Measurements from ENCODE around the gene FLOT1. TPM values are rescaled to one million over a fixed set of nuclear protein-coding genes. Genes with fewer than 3 reads are reported as not detected.

The FLOT1 gene
- total and polyA plus RNA-seq, 2 of the 13 experiments (the other 11 are each of a cell fraction or from before 2014, with no cell fraction given) = 82.3 to 130 TPM

DNA sequence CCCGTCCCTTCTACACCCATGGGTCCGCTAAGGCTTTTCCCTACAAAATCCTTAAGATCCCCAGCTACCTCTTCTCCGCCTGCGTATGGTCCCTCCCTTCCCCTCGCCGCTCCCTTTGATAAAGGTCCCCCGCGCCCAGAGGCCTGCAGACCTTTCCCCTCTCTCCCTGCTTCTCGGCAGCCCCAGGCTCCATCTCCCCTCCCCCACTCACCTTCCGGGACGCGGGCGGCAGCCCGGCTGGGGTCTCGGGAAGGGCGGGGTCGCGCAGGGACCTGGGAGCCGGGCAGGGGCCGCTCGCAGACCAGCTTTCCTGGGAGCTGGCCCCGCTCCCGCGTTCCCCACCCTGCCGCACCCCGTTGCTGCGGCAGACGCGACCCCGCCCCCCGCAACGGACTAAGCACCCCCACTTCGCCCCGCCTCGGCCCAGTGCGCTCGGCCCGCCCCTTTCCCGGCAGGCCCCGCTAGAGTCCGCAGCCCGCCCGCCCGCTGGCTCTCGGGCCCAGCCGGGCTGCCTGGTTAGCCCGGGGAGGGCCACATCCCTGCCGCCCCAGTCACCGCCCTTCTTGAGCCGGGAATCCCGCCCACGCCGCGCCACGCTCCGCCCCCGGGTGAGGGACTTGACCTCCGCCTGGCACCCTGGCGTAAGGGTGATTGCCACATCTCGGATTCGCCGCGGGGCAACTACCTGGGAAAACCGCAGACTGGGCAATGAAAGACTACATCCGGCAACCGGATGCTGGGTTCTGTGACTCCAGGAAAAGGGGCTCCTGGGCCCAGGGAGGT is at the start of gene FLOT1 (continued):
- TF ChIP-seq MED1 (CRISPR knock-in tag; IDR thresholded peaks at IDR 0.05) (peak; percentile 80), ZSCAN25 (CRISPR knock-in tag; IDR thresholded peaks at IDR 0.05) (peak; percentile 51), SSRP1 (CRISPR knock-in tag; IDR thresholded peaks at IDR 0.05) (no peak), ZNF329 (CRISPR knock-in tag; IDR thresholded peaks at IDR 0.05; ENCODE audit: low read depth) (peak; percentile 92), ZFP36L1 (CRISPR knock-in tag; IDR thresholded peaks at IDR 0.05) (no peak; the same call in 1 of the 2 replicates), TERF1 (CRISPR knock-in tag; IDR thresholded peaks at IDR 0.05) (0 out of 2 replicates have a peak, but pooled peaks have one; percentile 92), ZNF670 (CRISPR knock-in tag; IDR thresholded peaks at IDR 0.05; ENCODE audit: borderline replicate concordance) (peak; percentile 88), ZNF260 (CRISPR knock-in tag; IDR thresholded peaks at IDR 0.05; ENCODE audit: borderline replicate concordance, low read depth) (peak; percentile 82), MZF1 (CRISPR knock-in tag; IDR thresholded peaks at IDR 0.05; ENCODE audit: borderline replicate concordance) (peak; percentile 81; the same call in 1 of the 2 replicates), ZNF589 (CRISPR knock-in tag; conservative IDR thresholded peaks at IDR 0.05) (peak; percentile 93), HNF4G (IDR thresholded peaks at IDR 0.05; ENCODE audit: borderline replicate concordance, low read depth, low read length) (no peak), HNF4G (CRISPR knock-in tag; IDR thresholded peaks at IDR 0.05; ENCODE audit: borderline replicate concordance, low read depth) (peak; percentile 62), SIN3A (IDR thresholded peaks at IDR 0.05; ENCODE audit: borderline replicate concordance, low read depth, low read length) (no peak; the same call in 1 of the 2 replicates), ZNF34 (CRISPR knock-in tag; IDR thresholded peaks at IDR 0.05; ENCODE audit: borderline replicate concordance) (peak; percentile 50; the same call in 1 of the 2 replicates), ZBTB20 (CRISPR knock-in tag; IDR thresholded peaks at IDR 0.05; ENCODE audit: borderline replicate concordance, low read depth) (no peak; the same call in 1 of the 2 replicates)
- TF ChIP-seq, protein P1, sequence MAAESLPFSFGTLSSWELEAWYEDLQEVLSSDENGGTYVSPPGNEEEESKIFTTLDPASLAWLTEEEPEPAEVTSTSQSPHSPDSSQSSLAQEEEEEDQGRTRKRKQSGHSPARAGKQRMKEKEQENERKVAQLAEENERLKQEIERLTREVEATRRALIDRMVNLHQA (CRISPR knock-in tag; IDR thresholded peaks at IDR 0.05) = peak; percentile 87; the same call in 1 of the 2 replicates
- TF ChIP-seq, protein P2, sequence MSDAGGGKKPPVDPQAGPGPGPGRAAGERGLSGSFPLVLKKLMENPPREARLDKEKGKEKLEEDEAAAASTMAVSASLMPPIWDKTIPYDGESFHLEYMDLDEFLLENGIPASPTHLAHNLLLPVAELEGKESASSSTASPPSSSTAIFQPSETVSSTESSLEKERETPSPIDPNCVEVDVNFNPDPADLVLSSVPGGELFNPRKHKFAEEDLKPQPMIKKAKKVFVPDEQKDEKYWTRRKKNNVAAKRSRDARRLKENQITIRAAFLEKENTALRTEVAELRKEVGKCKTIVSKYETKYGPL (CRISPR knock-in tag; IDR thresholded peaks at IDR 0.05) = peak; percentile 58
- TF ChIP-seq, protein P3, sequence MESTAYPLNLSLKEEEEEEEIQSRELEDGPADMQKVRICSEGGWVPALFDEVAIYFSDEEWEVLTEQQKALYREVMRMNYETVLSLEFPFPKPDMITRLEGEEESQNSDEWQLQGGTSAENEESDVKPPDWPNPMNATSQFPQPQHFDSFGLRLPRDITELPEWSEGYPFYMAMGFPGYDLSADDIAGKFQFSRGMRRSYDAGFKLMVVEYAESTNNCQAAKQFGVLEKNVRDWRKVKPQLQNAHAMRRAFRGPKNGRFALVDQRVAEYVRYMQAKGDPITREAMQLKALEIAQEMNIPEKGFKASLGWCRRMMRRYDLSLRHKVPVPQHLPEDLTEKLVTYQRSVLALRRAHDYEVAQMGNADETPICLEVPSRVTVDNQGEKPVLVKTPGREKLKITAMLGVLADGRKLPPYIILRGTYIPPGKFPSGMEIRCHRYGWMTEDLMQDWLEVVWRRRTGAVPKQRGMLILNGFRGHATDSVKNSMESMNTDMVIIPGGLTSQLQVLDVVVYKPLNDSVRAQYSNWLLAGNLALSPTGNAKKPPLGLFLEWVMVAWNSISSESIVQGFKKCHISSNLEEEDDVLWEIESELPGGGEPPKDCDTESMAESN (CRISPR knock-in tag; conservative IDR thresholded peaks at IDR 0.05) = peak; percentile 99
- TF ChIP-seq, protein P4, sequence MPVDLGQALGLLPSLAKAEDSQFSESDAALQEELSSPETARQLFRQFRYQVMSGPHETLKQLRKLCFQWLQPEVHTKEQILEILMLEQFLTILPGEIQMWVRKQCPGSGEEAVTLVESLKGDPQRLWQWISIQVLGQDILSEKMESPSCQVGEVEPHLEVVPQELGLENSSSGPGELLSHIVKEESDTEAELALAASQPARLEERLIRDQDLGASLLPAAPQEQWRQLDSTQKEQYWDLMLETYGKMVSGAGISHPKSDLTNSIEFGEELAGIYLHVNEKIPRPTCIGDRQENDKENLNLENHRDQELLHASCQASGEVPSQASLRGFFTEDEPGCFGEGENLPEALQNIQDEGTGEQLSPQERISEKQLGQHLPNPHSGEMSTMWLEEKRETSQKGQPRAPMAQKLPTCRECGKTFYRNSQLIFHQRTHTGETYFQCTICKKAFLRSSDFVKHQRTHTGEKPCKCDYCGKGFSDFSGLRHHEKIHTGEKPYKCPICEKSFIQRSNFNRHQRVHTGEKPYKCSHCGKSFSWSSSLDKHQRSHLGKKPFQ (CRISPR knock-in tag; IDR thresholded peaks at IDR 0.05; ENCODE audit: insufficient replicate concordance) = peak; percentile 87
- TF ChIP-seq, protein P5, sequence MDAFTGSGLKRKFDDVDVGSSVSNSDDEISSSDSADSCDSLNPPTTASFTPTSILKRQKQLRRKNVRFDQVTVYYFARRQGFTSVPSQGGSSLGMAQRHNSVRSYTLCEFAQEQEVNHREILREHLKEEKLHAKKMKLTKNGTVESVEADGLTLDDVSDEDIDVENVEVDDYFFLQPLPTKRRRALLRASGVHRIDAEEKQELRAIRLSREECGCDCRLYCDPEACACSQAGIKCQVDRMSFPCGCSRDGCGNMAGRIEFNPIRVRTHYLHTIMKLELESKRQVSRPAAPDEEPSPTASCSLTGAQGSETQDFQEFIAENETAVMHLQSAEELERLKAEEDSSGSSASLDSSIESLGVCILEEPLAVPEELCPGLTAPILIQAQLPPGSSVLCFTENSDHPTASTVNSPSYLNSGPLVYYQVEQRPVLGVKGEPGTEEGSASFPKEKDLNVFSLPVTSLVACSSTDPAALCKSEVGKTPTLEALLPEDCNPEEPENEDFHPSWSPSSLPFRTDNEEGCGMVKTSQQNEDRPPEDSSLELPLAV (CRISPR knock-in tag; conservative IDR thresholded peaks at IDR 0.05; ENCODE audit: low read depth) = no peak; the same call in 1 of the 2 replicates
